Measurements from ENCODE around the gene HECTD4.

- no peak for TF ChIP-seq REST (IDR thresholded peaks at IDR 0.05; ENCODE audit: borderline replicate concordance)
- TF ChIP-seq, protein P1, sequence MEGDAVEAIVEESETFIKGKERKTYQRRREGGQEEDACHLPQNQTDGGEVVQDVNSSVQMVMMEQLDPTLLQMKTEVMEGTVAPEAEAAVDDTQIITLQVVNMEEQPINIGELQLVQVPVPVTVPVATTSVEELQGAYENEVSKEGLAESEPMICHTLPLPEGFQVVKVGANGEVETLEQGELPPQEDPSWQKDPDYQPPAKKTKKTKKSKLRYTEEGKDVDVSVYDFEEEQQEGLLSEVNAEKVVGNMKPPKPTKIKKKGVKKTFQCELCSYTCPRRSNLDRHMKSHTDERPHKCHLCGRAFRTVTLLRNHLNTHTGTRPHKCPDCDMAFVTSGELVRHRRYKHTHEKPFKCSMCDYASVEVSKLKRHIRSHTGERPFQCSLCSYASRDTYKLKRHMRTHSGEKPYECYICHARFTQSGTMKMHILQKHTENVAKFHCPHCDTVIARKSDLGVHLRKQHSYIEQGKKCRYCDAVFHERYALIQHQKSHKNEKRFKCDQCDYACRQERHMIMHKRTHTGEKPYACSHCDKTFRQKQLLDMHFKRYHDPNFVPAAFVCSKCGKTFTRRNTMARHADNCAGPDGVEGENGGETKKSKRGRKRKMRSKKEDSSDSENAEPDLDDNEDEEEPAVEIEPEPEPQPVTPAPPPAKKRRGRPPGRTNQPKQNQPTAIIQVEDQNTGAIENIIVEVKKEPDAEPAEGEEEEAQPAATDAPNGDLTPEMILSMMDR (IDR thresholded peaks at IDR 0.05; ENCODE audit: poor library complexity, severe bottlenecking): no peak
- no peak for TF ChIP-seq EZH2 (IDR thresholded peaks at IDR 0.05; ENCODE audit: borderline replicate concordance, insufficient read depth, low read length, poor library complexity, severe bottlenecking)
- TF ChIP-seq RAD21 (conservative IDR thresholded peaks at IDR 0.05): no peak
- no peak for TF ChIP-seq POLR2AphosphoS5 (IDR thresholded peaks at IDR 0.05)
- no peak for TF ChIP-seq SMC3 (conservative IDR thresholded peaks at IDR 0.05; ENCODE audit: poor library complexity)
- no peak for TF ChIP-seq TAF1 (IDR thresholded peaks at IDR 0.05; ENCODE audit: low read depth)
- TF ChIP-seq EP300 (conservative IDR thresholded peaks at IDR 0.05; ENCODE audit: poor library complexity, severe bottlenecking): no peak
- TF ChIP-seq MXI1 (conservative IDR thresholded peaks at IDR 0.05; ENCODE audit: poor library complexity, severe bottlenecking): no peak
Measured at GRCh38 chr12:112427760-112428159, 45.5 kb upstream of the HECTD4 start.

Measured in neural cell (in vitro differentiated cells).